Peyer's patch (tissue), 4 donors: ENCODE results near the gene TENT5C.

Experiments
- POLR2A ChIP-seq, 2 donors: fragments of 450-650 bp; IDR thresholded peaks; one replicate each; pipeline ENCODE4 v1.5.1; 2017; ENCODE audit warnings: antibody characterized with exemption in 2 of 2, mild to moderate bottlenecking in 2 of 2, moderate library complexity in 2 of 2
- TF ChIP-seq, protein P1 (sequence below), 6 experiments: fragments of 450-650 bp in 4 of 6; fragments of 200-600 bp in 2 of 6; sonication (generic) in 1 of 6; IDR thresholded peaks; one replicate each; pipeline ENCODE4 v1.5.1; 2017 to 2019; ENCODE audit warnings: antibody characterized with exemption in 6 of 6, mild to moderate bottlenecking in 3 of 6, moderate library complexity in 1 of 6

DNA sequence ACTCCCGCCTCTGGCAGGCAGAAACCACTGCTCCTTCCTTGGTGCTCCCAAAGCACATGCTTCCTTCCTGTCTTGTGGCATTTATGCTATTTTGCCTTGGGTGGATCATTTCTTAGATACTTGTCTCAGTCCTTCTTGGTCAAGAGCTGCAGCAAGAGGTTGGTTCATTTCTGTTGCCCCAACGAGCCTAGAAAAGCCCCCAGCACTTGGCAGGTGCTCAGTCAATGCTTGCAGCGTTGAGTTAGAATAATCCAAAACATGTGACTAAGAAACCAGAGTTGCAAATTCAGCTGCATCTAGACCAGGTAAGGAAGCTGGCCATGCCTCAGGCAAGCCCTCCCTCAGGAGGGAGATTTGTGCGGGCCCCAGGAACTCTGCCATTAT lies 42.4 kb upstream of the TENT5C start:
- TF ChIP-seq, protein P1, sequence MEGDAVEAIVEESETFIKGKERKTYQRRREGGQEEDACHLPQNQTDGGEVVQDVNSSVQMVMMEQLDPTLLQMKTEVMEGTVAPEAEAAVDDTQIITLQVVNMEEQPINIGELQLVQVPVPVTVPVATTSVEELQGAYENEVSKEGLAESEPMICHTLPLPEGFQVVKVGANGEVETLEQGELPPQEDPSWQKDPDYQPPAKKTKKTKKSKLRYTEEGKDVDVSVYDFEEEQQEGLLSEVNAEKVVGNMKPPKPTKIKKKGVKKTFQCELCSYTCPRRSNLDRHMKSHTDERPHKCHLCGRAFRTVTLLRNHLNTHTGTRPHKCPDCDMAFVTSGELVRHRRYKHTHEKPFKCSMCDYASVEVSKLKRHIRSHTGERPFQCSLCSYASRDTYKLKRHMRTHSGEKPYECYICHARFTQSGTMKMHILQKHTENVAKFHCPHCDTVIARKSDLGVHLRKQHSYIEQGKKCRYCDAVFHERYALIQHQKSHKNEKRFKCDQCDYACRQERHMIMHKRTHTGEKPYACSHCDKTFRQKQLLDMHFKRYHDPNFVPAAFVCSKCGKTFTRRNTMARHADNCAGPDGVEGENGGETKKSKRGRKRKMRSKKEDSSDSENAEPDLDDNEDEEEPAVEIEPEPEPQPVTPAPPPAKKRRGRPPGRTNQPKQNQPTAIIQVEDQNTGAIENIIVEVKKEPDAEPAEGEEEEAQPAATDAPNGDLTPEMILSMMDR (IDR thresholded peaks at IDR 0.05), result no peak
- no peak for TF ChIP-seq POLR2A (IDR thresholded peaks at IDR 0.05)
